Muscle of back (tissue), 11 donors: ENCODE data around the gene POLR2B. TPM values are rescaled to one million over a fixed set of nuclear protein-coding genes. Genes with fewer than 3 reads are reported as not detected.
"Not testable (repeated sequence)": the region's sequence is repeated elsewhere in the genome, so short reads cannot be mapped to it uniquely, and the experiment has no call there.

Experiments used
- DNase-seq, 3 donors: peaks; one replicate each; pipeline versions ENCODE4 v3.0.0 to v3.0.0-alpha.2; 2013
- polyA plus RNA-seq, 10 donors: library from polyadenylated mRNA; unstranded; fragments of 120-200 nt; gene quantifications; one replicate each; pipeline ENCODE4 v1.2.1, GENCODE V29; 2013; ENCODE audit not compliant: insufficient read length in 10 of 10

POLR2B gene
- polyA plus RNA-seq, 10 donors = 63.5 to 90.7 (median 78.9) TPM

- DNase-seq = peak in 2 of 3 donors; percentile 12 to 45
These were observed 72.4 kb downstream of the POLR2B start for GRCh38 chr4:57051095-57051494.

GRCh38 chr4:57051524-57051923, 72.8 kb downstream of the POLR2B start:
- no peak for DNase-seq

GRCh38 chr4:57053508-57053907, 74.8 kb downstream of the POLR2B start:
- DNase-seq = no peak

GRCh38 chr4:57055886-57056285, 77.2 kb downstream of the POLR2B start:
- DNase-seq = no peak

- DNase-seq = no peak
These were observed 81.4 kb downstream of the POLR2B start for GRCh38 chr4:57059890-57060716.

GRCh38 chr4:57060717-57061067, 82.0 kb downstream of the POLR2B start:
- DNase-seq = not testable (repeated sequence)

- DNase-seq = no peak
These were observed 82.7 kb downstream of the POLR2B start for GRCh38 chr4:57061395-57061794.

- DNase-seq = no peak
These were observed 84.8 kb downstream of the POLR2B start for GRCh38 chr4:57063518-57063917.

- no peak for DNase-seq
These were observed 85.4 kb downstream of the POLR2B start for GRCh38 chr4:57064120-57064519.

GRCh38 chr4:57064811-57065711, 86.4 kb downstream of the POLR2B start:
- DNase-seq = peak; percentile 42 to 85 (median 70)

GRCh38 chr4:57065730-57066482, 87.2 kb downstream of the POLR2B start:
- DNase-seq = no peak

- no peak for DNase-seq
These were observed 89.7 kb downstream of the POLR2B start for GRCh38 chr4:57068237-57068981.

- DNase-seq = no peak
These were observed 91.8 kb downstream of the POLR2B start for GRCh38 chr4:57070461-57070860.

- DNase-seq = no peak
These were observed 92.6 kb downstream of the POLR2B start for GRCh38 chr4:57071326-57071725.

- no peak for DNase-seq
These were observed 94.9 kb downstream of the POLR2B start for GRCh38 chr4:57073559-57073958.

- DNase-seq = no peak
These were observed 96.0 kb downstream of the POLR2B start for GRCh38 chr4:57074744-57075143.

GRCh38 chr4:57075367-57075766, 96.7 kb downstream of the POLR2B start:
- DNase-seq = no peak

GRCh38 chr4:57076646-57077045, 98.0 kb downstream of the POLR2B start:
- DNase-seq = no peak

- DNase-seq = no peak
These were observed 99.1 kb downstream of the POLR2B start for GRCh38 chr4:57077550-57078343.
